Hepatic stellate cell (primary cell): Measurements from ENCODE around the gene MAN2A2.

ENCODE experiments used
- DNase-seq: peaks from one replicate; pipeline ENCODE4 v3.0.0; 2011; ENCODE audit warnings: low spot score

The MAN2A2 gene

DNA sequence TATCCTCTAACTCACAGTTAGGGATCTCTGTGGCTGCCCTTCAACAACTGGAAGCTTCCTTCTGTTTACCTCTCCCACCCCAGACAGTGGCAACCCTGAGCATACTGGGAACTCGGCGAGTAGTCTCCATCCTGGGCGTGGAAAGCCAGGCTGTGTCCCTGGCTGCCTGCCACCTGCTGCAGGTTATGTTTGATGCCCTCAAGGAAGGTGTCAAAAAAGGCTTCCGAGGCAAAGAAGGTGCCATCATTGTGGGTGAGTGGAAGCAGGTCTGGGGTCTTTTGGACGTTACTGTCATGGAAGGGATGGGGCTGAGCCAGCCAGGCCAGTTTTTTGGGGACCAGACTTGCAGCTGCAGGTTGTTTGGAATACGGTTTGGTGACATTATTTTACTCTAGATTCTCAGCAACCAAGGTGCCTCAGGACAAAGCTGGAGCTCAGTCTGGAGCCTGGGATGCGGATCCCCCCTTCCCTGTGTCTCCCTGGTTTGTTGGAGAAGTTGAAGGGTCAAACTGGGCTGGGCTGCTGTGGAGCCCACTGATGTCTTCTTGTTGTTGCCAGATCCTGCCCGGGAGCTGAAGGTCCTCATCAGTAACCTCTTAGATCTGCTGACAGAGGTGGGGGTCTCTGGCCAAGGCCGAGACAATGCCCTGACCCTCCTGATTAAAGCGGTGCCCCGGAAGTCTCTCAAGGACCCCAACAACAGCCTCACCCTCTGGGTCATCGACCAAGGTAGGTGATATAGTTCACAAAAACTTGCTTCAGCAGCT, 39.4 kb downstream of the MAN2A2 start:
- DNase-seq, result no peak

DNA sequence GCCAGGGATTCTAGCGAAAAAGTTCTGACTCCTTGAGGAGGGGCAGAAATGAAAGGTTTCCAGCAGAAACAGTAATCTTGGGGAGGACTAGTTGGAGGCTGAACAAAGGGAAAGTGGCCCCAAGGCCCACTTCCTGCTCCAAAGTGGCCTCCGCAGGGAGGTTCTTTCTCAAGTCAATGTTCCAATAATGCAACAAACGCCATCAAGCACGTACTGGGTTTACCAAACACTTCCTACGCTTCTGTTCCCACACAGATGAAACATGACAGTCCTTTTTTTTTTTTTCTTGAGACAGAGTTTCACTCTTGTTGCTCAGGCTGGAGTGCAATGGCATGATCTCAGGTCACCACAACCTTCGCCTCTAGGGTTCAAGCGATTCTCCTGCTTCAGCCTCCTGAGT, 42.0 kb downstream of the MAN2A2 start:
- DNase-seq, result no peak

DNA sequence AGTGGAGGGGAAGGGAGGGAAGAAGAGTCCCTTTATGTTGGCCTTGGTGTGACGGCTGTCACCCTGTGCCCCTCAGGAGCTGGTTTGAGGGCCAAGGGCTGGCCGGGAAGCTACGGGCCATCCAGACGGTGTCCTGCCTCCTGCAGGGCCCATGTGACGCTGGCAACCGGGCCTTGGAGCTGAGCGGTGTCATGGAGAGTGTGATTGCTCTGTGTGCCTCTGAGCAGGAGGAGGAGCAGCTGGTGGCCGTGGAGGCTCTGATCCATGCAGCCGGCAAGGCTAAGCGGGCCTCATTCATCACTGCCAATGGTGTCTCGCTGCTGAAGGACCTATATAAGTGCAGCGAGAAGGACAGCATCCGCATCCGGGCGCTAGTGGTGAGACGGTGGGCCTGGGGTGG, 43.4 kb downstream of the MAN2A2 start:
- DNase-seq, result no peak

DNA sequence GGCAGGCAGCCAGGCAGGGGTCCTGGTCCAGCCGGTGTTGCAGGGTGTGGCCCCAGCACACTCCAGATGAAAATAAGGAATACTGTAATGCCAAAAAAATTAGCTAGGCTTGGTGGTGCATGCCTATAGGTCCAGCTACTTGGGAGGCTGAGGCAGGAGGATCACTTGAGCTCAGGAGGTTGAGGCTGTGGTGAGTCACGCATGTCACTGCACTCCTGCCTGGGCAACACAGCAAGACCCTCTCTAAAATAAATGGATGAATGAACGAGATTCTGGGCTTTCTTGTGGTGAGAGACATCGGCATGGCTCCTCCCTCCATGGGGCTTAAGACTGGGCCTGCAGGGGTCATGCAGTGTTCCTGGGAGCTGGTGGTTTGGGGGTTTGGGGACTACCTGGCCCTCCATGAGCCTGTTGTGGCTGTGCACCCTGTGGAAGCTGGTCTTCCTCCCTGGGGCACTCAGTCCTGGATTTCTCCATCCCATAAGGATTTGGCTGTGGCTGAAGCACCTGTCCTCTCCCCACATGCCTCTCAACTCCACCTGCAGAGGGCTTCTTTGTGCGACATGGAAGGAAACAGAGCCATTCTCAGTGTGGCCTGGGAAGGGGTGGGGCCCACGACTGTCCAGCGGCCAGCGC, 44.0 kb downstream of the MAN2A2 start:
- no peak for DNase-seq

DNA sequence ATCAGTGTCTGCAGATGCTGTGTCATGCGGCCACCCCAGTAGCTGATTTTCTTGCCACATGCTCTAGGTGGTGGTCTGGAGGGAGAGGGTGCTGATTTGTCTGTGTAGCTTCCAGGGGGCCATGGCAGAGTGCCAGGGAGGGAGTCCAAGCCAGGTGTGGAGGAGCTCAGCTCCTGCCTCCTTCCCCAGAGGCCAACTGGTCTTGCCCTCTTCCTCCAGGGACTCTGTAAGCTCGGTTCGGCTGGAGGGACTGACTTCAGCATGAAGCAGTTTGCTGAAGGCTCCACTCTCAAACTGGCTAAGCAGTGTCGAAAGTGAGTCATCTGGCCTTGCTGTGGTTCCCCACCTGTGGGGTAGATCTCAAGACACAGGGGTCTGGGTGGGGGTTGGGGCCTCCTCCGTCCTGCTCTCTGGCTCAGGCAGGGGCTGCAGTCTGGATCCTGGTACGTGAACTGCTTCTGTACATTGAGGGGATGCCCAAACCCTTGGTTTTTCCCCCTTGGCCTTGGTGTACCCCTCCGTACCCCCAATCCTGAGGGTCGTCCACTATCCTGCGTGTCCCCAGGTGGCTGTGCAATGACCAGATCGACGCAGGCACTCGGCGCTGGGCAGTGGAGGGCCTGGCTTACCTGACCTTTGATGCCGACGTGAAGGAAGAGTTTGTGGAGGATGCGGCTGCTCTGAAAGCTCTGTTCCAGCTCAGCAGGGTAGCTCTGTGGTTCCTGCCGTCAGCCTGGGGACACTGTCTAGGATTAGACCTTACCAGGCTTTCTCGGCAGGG, 44.7 kb downstream of the MAN2A2 start:
- no peak for DNase-seq

DNA sequence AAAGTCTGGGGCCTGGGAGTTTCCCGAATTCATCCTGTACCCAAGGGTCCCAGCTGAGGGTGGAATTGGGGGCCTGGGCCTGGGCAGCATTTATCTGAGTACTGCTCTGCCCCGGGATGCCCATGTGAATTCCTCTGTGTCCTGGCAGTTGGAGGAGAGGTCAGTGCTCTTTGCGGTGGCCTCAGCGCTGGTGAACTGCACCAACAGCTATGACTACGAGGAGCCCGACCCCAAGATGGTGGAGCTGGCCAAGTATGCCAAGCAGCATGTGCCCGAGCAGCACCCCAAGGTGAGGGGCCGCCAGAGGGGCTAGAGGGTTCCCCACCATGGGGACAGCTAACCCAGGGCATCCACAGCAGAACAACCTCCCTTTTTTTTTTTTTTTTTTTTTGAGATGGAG, 45.4 kb downstream of the MAN2A2 start:
- no peak for DNase-seq

DNA sequence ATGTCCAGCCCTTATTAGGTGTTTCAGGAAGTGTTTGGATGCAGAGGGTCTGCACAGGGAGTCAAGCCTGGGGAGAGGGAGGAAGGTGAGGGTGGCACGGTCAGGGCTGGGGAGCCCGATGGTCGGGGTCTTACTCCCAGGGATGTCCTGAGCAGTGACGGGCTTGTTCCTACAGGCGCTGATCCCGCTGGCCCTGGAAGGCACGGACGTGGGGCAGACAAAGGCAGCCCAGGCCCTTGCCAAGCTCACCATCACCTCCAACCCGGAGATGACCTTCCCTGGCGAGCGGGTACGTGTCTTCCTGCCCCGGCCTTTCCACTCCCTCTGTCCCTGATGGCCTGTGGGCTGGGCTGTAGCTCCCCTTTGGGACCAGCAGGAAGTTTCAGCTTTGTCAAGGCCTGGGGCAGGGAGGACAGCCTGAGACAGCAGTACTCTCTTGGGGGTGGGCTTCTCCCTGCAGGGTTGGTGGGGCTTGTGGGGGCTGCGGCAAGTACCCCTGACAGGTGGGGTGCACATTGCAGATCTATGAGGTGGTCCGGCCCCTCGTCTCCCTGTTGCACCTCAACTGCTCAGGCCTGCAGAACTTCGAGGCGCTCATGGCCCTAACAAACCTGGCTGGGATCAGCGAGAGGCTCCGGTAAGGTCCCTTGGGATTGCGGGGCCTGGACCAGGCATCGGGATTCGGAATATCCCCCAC, 47.0 kb downstream of the MAN2A2 start:
- DNase-seq, result no peak

DNA sequence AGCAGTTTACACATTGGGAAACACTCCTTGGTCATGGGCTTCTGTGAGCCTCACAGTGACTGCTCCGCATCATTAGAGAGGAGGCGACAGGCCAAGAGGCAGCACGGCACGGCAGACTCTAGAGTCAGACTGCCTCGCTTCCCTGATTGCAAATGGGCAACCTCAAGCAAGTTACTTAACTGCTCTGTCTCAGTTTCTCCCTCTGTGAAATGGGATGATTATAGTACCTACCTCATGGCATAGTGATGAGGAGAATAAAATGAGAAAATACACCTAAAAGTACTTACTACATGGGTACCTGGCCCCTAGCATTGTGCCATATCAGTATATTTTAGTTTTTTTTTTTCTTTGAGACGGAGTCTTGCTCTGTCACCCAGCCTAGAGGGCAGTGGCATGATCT, 47.6 kb downstream of the MAN2A2 start:
- DNase-seq, result no peak

DNA sequence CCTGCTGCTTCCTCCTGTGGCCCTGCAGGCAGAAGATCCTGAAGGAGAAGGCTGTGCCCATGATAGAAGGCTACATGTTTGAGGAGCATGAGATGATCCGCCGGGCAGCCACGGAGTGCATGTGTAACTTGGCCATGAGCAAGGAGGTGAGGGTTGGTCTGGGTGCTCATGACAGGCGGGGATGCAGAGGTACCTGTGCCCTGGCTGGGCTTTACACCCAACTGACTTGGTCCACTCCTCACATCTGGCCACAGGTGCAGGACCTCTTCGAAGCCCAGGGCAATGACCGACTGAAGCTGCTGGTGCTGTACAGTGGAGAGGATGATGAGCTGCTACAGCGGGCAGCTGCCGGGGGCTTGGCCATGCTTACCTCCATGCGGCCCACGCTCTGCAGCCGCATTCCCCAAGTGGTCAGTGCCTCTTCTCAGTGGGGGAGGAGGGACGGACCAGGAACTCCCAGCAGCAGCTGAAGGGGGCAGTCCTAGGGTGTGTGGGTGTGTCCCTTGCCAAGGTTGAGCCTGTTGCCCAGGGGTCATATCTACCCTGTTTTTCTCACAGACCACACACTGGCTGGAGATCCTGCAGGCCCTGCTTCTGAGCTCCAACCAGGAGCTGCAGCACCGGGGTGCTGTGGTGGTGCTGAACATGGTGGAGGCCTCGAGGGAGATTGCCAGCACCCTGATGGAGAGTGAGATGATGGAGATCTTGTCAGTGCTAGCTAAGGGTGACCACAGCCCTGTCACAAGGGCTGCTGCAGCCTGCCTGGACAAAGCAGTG, 50.0 kb downstream of the MAN2A2 start:
- DNase-seq, result no peak

DNA sequence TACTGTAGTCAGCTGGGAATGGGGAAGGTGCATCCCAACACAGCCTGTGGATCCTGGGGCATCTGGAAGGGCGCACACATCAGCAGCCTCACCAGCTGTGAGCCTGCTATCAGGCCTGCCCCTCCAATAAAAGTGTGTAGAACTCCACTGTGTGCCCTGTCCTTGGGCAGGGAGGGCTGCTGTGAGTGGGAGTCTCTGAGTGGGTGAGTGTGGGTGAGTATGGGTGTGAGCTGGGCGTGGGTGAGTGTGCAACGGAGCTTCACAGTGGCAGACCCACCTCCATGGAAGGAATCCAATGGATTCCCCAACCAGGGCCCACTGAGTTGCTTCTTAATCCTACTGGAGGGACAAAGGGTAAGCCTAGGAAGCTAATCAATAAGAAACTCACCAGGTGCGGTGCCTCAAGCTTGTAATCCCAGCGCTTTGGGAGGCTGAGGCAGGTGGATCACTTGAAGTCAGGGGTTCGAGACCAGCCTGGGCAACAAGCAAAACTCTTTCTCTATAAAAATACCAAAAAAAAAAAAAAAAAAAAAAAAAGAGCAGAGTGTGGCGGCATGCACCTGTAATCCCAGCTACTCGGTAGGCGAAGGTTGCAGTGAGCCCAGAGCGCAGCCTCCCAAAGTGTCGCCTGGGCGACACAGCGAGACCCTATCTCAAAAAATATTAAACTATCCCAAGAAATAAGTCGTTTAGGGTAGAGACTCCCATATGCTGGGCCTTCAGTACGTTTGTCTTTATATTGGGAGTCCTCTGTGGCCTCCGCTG, 51.0 kb downstream of the MAN2A2 start:
- no peak for DNase-seq

DNA sequence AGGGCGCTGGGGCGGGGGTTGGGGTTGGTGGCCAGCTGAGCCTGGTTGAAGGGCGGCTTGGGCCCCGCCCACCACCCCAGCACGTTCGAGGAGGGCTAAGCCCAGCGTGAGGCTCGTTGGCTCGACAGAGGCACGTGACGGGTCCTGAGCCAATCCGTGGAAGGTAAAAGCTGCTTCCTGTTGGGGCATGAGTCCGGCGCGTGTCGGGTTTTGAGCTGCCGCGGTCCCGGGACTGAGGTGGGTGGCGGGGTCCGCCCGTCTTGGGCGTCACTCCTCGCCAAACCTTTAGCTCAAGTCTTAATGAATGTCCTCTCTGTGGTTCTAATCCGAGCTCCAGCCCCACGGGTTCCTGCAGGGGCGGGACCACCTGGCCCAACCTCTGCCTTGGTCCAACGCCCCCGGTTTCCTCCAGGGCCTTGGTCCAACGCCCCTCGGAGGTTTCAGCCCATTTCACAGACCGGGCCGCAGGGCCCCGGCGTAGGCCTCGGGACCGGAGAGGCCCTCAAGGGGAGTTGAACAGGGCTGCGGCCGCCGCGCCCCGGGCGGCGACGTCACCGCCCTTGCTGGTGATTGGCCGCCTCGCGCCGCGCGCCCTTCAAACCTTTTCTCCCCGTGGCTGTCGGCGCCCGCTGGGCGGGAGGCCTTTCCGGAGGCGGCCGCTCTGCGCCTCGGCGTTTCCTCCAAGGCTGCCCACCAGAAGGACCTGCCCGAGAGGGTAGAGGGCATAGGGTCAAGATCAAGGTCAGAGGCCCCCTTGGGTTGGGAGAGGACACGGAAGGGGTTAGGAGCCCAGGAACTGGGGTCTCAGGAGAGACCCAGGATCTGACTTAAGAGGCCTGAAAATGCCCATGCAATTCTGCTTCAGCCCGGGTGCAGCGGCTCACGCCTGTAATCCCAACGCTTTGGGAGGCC, 51.9 kb downstream of the MAN2A2 start, which contains the start of gene RCCD1:
Gene RCCD1 (plus strand): TSS at position 173 of the 912 bp plus-strand sequence. CDS start 1,851 bp downstream, outside the sequence.
- peak; percentile 100 for DNase-seq

DNA sequence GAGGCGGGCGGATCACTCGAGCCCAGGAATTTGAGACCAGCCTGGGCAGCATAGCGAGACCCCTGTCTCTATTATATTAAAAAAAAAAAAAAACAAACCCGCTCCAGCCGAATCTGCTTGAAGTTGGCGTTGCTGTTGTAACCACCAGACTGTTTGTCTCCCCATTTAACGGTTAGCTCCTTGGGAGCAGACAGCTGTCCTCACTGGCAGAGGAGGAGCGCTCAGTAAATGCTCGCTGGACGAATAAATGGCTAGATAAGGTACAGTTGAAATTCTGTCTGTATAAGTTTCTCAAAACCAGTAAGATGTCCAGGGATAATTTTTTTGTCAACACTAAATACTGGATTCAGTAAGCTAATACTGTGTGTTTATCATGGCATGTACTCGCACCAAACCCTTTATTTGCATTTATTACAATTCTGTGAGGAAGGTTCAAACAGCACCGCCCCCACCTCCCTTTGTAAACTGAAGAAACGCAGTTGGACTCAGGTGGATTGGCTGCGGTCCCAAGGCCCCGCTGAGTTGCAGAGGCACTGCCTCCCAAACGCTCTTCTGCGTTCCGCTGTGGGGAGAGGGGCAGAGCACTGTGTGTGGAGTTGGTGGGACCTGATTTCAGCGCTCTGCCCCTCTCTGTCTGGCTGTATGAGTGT, 52.6 kb downstream of the MAN2A2 start:
- DNase-seq, result no peak

DNA sequence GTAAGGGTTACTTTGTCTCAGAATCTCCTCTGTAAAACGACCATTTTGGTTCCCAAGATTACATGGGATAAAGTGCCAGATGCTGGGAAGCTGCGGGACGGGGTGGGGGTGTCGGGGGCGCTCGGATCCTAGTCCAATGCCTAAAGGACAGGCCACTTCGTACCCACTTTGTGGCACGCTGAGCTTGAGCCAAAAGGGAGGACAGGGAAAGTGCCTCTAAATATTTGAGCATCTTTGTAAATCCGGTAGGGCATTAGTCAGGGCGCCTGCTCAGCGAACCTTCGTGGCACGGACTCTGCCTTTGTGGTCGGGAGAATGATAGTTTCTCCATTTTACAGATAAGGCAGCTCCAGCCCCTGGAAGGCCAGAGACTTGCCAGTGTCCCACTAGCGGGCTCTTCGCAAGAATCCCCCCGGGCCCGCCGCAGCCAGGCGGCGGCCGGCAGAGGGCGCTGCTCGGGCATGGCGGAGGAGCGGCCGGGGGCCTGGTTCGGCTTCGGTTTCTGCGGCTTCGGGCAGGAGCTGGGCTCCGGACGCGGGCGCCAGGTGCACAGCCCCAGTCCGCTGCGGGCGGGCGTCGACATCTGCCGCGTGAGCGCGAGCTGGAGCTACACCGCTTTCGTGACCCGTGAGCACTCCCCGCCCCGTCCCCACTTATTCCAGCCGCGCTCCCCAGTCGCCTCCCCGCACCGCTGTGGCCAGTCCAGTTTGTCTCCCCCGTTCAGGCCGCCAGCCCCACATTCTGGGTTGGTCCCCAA, 53.4 kb downstream of the MAN2A2 start:
- DNase-seq, result peak; percentile 94

DNA sequence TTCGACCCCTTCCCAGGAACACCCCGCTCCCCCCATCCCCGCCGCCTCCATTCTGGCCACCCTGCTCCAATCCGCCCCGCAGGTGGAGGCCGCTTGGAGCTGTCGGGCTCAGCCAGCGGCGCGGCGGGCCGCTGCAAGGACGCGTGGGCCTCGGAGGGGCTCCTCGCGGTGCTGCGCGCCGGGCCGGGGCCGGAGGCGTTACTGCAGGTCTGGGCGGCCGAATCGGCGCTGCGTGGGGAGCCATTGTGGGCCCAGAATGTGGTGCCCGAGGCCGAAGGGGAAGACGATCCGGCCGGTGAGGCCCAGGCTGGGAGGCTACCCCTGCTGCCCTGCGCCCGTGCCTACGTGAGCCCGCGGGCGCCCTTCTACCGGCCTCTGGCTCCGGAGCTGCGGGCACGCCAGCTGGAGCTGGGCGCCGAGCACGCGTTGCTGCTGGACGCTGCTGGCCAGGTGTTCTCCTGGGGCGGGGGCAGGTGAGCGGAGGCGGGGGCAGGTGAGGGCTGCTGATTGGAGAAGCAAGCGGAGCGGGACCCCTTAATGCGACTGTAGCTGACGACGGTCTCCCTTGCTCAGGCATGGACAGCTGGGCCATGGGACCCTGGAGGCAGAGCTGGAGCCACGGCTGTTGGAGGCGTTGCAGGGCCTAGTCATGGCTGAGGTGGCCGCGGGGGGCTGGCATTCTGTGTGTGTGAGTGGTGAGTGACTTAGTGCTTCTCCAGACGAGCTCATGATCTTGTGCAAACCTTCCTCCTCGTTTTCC, 54.1 kb downstream of the MAN2A2 start:
- DNase-seq, result peak; percentile 51

DNA sequence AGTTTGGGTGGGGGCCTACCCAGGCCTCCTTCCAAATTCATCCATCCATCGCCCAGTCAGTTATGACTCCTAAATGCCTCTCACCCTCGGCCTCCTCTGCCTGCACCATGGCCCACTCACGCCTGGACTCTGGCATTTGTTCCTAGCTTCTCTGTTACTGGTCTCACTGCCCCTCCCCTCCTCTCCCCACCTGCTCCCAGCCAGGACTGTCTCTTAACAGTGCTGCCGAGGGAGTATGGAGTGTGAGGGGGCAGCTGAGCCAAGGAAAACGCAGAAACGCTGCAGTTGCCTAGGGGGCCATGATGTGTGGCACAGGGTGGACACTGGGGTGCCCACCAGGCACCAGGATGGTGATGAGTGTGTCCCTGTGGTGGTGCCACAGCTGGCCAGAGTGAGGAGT, 54.7 kb downstream of the MAN2A2 start:
- DNase-seq, result no peak

DNA sequence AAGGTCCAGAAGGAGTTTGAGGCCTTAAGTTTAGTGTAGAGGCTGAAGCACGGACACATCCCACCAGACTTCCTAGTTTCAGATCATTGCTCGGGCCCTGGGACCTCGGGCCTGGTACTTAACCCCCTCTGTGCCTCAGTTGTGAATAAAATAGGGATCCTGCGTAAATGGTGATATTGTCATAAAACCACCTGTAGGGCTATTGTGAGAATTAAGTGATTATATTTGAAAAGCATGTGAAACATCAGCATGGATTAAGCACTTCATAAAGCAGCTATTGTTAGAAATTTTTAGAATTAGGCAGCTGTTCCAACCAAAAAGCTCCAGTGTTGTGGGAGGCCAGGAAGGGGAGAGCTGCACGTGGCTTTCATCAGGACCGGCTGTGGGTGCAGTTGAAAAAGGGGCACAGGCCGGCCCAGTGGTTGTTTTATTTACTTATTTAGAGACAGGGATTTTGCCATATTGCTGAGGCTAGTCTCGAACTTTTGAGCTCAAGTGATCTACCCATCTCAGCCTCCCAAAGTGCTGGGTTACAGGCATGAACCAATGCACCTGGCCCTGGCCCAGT, 56.0 kb downstream of the MAN2A2 start:
- DNase-seq, result no peak

DNA sequence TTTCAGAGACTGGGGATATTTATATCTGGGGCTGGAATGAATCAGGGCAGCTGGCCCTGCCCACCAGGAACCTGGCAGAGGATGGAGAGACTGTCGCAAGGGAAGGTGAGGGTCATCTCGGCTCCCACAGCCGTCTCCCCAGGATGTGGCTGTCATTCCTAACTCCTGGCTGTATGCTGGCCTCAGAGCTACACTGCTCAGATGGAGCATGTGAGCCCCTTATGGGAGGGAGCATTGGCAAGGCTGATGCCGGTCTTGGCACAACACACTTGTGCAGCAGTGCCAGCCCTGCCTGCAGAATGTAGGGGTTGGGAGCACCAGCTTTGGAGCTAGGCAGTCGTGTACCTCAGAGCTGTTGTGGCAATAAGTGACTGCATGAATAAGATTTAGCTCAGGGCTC, 56.8 kb downstream of the MAN2A2 start:
- peak; percentile 37 for DNase-seq
